ENCODE data around the gene NUP88.

NUP88 gene

GRCh38 chr17:5354310-5354709 lies 65.2 kb downstream of the NUP88 start:
- no peak for DNase-seq

GRCh38 chr17:5352681-5353289 lies 66.7 kb downstream of the NUP88 start:
- DNase-seq = no peak

- DNase-seq = no peak
Measured at GRCh38 chr17:5344914-5345313, 74.5 kb downstream of the NUP88 start.

All from activated naive CD4-positive, alpha-beta T cell treated with anti-CD3 and anti-CD28 coated beads, Interleukin-2, amount 50 U/mL, for 16 hours (primary cell).